ENCODE data around the gene MTM1. TPM values are rescaled to one million over a fixed set of nuclear protein-coding genes. Genes with fewer than 3 reads are reported as not detected.

Gene MTM1
- total and polyA plus RNA-seq, 2 donors from 2014 or later: 6.6 to 20.5 TPM

DNA sequence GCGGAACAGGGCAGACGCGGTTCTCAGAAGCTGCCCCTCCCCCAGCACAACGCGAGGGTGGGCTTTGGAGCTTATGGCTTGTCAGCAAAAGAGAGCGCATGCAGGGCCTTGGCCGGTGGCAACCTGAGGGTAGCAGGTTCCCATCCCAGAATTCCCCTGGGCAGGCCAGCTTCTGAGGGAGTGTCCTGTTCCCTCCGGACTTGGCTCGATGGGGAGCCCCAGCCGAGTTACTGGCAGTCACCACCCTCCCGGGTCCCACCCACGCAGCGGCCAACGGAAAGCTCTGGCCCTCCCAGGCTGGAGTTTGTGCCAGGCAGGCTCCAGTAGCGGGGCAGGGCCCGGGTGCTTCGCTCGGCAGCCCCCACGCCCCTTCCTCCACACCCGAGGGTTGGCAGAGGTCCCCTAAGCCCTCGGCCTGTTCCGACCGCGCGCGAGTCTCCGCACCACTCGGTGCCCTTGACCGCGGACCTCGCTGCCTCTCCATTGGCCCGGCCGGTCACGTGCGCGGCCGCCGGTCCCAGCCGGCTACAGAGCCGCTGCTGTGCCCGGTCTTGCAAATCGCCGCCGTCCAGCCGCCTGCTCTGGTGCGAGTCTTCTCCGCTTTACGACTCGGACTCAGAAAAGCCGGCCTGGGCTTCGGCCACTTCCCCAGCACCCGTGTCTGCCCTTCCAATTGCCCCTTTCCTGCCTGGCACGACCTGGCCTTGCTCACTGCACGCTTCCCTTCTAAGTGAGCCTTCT is 20.9 kb upstream of the MTM1 start:
- no peaks in the 10 kb centered on the region for H3K27me3 ChIP-seq (ENCODE audit: control insufficient read depth, insufficient read depth, low read length)
- DNase-seq: peak; percentile 69 to 93 (median 81)
- H3K9ac ChIP-seq (ENCODE audit: low read length in 3 of 3): peak overlapping the region in 2 of 3 donors; percentile 22 to 55
- peak overlapping the region; percentile 86 to 95 for H3K27ac ChIP-seq (ENCODE audit: low read depth in 2 of 2, low read length in 2 of 2)
- no peak for FAIRE-seq
- H3K9me3 ChIP-seq (ENCODE audit: control insufficient read depth in 2 of 3, insufficient read depth in 1 of 3, low read length in 3 of 3): no peaks in the 10 kb centered on the region
- peak overlapping the region in 2 of 3 donors; percentile 42 to 60 for H3K4me3 ChIP-seq (ENCODE audit: low read length in 3 of 3)
- H3K36me3 ChIP-seq (ENCODE audit: control insufficient read depth in 2 of 3, insufficient read depth in 3 of 3, low read length in 3 of 3): no peaks in the 10 kb centered on the region
- TF ChIP-seq, protein P1, sequence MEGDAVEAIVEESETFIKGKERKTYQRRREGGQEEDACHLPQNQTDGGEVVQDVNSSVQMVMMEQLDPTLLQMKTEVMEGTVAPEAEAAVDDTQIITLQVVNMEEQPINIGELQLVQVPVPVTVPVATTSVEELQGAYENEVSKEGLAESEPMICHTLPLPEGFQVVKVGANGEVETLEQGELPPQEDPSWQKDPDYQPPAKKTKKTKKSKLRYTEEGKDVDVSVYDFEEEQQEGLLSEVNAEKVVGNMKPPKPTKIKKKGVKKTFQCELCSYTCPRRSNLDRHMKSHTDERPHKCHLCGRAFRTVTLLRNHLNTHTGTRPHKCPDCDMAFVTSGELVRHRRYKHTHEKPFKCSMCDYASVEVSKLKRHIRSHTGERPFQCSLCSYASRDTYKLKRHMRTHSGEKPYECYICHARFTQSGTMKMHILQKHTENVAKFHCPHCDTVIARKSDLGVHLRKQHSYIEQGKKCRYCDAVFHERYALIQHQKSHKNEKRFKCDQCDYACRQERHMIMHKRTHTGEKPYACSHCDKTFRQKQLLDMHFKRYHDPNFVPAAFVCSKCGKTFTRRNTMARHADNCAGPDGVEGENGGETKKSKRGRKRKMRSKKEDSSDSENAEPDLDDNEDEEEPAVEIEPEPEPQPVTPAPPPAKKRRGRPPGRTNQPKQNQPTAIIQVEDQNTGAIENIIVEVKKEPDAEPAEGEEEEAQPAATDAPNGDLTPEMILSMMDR (IDR thresholded peaks at IDR 0.05; ENCODE audit: borderline replicate concordance, extremely low read depth, insufficient read depth): no peak
- H3K4me1 ChIP-seq (ENCODE audit: control insufficient read depth in 2 of 3, insufficient read depth in 2 of 3, low read depth in 1 of 3, low read length in 3 of 3): peaks cover 0 to 17% (median 0%) of the 10 kb centered on the region in 3 donors
- intact Hi-C loops (cut with DNase I): no loop called here

DNA sequence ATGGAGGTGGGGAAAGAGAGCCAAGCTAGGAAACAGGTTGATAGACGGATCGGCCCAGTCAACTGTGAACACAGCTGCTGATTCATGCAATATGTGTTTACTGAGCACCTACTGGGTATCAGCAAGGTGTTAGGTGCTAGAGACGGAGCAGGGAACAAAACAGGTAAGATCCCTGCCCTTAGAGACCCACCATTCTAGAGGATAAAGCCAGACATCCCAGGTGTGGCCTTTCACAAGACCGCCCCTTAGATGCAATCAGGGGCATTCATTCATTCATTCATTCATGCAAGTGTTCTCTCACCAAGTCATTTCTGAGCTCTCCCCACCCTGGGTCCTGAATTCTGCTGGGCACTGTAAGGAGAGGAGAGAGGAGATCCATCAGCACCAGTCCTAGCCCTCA is 20.2 kb upstream of the MTM1 start:
- intact Hi-C loops (cut with DNase I): no loop called here
- TF ChIP-seq, protein P1 (IDR thresholded peaks at IDR 0.05; ENCODE audit: borderline replicate concordance, extremely low read depth, insufficient read depth): no peak
- FAIRE-seq: no peak
- H3K4me1 ChIP-seq (ENCODE audit: control insufficient read depth in 2 of 3, insufficient read depth in 2 of 3, low read depth in 1 of 3, low read length in 3 of 3): peaks cover 0 to 17% (median 0%) of the 10 kb centered on the region in 3 donors
- H3K36me3 ChIP-seq (ENCODE audit: control insufficient read depth in 2 of 3, insufficient read depth in 3 of 3, low read length in 3 of 3): no peaks in the 10 kb centered on the region
- no peaks in the 10 kb centered on the region for H3K27me3 ChIP-seq (ENCODE audit: control insufficient read depth, insufficient read depth, low read length)
- DNase-seq: no peak
- H3K4me3 ChIP-seq (ENCODE audit: low read length in 3 of 3): peak overlapping the region in 2 of 3 donors; percentile 42 to 60
- no peaks in the 10 kb centered on the region for H3K9me3 ChIP-seq (ENCODE audit: control insufficient read depth in 2 of 3, insufficient read depth in 1 of 3, low read length in 3 of 3)
- peak overlapping the region; percentile 86 to 95 for H3K27ac ChIP-seq (ENCODE audit: low read depth in 2 of 2, low read length in 2 of 2)
- peak overlapping the region in 2 of 3 donors; percentile 22 to 55 for H3K9ac ChIP-seq (ENCODE audit: low read length in 3 of 3)

DNA sequence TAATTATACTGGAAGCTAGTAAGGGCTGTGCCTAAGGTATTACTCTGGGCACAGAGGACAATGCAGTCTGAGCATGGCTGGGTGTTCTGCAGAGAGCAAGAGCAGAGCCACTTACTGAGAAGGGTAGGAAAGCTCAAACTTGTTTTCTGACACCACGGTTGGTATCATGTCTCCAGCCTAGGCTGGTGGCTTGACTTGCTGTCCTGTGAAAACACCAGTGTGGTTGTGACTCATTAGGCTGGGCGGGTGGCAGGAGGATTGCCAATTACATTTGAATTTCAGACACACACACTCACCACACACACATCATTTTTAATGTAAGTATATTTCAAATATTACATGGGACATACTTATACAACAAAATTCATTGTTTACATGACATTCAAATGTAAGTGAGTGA is 19.7 kb upstream of the MTM1 start:
- no peaks in the 10 kb centered on the region for H3K9me3 ChIP-seq (ENCODE audit: control insufficient read depth in 2 of 3, insufficient read depth in 1 of 3, low read length in 3 of 3)
- DNase-seq (no peak), FAIRE-seq (no peak)
- H3K4me3 ChIP-seq (ENCODE audit: low read length in 3 of 3): no peak overlapping the region
- no peak overlapping the region for H3K9ac ChIP-seq (ENCODE audit: low read length in 3 of 3)
- TF ChIP-seq, protein P1 (IDR thresholded peaks at IDR 0.05; ENCODE audit: borderline replicate concordance, extremely low read depth, insufficient read depth): no peak
- H3K27ac ChIP-seq (ENCODE audit: low read depth in 2 of 2, low read length in 2 of 2): no peak overlapping the region
- peaks cover 0 to 17% (median 0%) of the 10 kb centered on the region in 3 donors for H3K4me1 ChIP-seq (ENCODE audit: control insufficient read depth in 2 of 3, insufficient read depth in 2 of 3, low read depth in 1 of 3, low read length in 3 of 3)
- no peaks in the 10 kb centered on the region for H3K36me3 ChIP-seq (ENCODE audit: control insufficient read depth in 2 of 3, insufficient read depth in 3 of 3, low read length in 3 of 3)
- H3K27me3 ChIP-seq (ENCODE audit: control insufficient read depth, insufficient read depth, low read length): no peaks in the 10 kb centered on the region
- intact Hi-C loops (cut with DNase I): no loop called here

All from kidney (tissue), 14 donors.